Right renal pelvis (tissue), 4 donors: ENCODE data around the gene DLK1. TPM values are rescaled to one million over a fixed set of nuclear protein-coding genes. Genes with fewer than 3 reads are reported as not detected.

ENCODE experiments used
- DNase-seq, 4 donors: peaks; one replicate each; pipeline ENCODE4 v3.0.0-alpha.2; 2013; ENCODE audit warnings: low read depth in 4 of 4, low spot score in 3 of 4, missing footprints in 1 of 4
- polyA plus RNA-seq, 4 donors: library from polyadenylated mRNA; unstranded; fragments of 120-200 nt; gene quantifications; one replicate each; pipeline ENCODE4 v1.2.1, GENCODE V29; 2013; ENCODE audit not compliant: insufficient read length in 4 of 4

DLK1 gene
- polyA plus RNA-seq, 4 donors, result 5.1 to 23.7 (median 9.4) TPM

GRCh38 chr14:100775351-100775830 is 48.7 kb downstream of the DLK1 start:
- no peak for DNase-seq

DNA sequence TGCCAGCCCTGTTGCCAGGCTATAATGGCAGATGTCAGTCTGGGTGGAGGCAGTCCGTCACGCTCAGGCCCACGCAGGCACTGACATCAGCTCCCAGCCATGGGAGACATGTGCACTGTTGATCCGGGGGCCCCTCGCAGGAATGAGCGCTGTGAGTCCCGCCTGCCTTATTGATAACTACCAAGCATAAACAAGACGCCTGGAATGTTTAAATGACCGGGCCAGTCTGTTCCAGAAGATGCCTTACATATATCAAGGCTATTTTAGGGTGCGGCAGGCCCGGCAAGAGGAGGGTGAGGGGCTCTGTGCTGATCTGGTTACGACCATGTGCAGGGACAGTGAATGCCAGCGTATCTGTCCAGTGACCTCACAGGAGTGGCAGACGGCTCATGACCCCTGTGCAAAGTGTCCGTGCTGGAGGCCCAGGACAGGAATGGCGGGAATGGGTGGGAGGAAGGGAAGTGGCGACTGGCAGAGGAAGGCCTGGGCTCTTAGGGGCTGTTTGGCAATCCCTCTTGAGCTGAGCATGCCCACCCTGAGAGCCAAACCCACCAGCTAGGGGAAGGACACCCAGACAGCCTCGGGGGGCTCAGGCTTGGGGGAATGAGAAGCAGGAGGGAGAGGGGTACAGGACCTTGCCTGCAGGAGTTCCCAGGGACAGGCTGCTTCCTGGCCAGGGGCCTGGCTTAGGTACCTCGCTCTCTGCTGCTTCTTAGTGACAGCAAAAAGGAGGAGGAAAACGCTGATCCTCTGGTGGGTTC is 49.3 kb downstream of the DLK1 start:
- DNase-seq, result no peak

GRCh38 chr14:100776681-100777365 is 50.1 kb downstream of the DLK1 start:
- no peak for DNase-seq

DNA sequence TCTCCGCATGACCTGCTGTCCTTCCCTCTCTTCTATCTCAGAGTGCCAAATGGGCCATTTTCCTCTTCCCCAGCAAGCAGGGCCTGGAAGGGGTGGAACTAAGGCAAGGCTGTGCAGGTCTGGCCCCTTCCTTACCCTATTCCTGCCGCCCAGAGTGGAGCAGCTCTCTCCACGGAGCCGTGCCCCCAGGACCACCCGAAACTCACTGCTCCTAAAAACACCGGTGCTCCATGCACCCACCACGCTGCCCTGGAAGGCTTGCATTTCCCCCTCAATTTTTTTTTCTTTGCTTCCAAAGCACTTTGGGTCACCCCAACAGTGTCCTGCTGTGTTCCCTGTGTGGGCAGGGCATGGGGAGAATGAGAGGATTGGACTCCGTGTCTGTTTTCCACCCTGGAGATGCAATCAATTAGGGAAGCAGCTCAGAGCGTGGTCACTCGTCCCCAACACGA is 50.7 kb downstream of the DLK1 start:
- no peak for DNase-seq

- DNase-seq, result no peak
Observed at GRCh38 chr14:100777818-100778525, 51.3 kb downstream of the DLK1 start.

GRCh38 chr14:100778526-100778882 is 51.8 kb downstream of the DLK1 start:
- no peak for DNase-seq

DNA sequence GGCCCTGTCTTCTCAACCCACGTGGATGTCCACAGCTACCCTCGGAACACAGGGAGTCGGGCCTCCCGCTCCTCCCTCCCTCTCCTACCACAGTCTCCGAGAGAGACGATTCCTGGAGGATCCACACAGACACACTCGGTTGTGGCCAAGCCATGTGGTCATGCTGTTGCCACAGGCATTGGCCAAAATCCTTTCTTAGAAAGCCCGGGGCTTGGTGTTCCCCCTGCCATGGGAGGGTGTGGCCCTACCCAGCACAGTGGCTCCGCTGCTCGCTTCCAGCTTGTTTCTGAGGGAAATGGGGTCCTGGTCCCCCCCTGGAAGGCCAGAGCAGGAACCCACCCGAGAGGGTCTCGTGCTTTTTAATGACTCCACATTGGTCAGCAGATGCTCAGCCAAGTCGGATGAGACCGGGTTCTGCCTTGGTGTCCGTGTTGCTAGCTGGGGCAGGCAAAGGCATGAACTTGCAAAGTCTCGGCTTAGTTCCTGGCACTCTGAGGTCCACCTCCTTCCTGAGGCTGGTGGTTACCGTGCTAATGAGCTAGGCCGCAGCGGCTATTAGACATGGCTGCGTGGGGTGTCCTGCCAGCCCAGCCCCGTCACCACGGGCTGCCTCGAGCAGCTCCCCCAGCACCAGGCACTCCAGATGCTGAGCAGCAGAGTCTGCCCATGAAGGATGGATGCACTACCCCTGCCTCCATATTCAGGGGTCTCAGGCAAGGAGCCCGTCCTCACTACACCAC is 52.4 kb downstream of the DLK1 start:
- no peak for DNase-seq

DNA sequence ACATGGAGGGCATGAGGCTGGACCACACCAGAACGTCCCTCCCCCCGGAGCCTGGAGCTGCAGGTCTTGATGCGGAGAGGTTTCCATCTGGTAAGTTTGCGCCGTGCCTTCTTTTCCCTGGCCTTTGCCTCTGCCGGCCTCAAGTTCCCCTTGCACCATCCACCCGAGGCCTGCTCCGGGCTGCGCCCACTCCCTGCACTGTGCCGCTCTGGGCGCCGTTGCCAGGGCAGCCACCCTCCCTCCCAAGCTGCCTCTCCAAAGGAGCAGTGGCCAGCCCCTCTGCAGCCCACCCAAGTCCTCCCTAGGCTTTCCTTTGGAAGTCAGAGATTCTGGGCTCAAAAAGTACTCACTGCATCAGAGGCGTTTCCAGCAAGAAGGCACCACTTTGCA is 53.0 kb downstream of the DLK1 start:
- DNase-seq, result no peak

DNA sequence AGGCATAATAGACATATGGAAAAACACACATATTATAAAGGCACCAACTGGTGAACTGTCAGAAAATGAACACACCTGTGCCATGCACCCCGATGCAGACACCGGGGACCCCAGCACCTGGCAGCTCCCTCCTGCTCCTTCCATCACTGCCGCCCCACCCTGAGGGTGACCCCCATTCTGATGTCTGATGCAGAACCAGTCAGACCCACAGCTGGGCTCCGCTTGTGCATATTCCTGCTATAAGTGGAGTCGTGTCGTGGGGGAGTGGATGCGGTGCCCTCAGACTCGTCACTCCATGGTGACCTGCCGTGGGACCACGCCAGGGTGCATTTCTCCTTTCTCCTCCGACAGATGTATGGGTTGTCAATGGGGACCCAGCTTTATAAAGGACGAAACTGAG is 53.6 kb downstream of the DLK1 start:
- DNase-seq, result no peak

DNA sequence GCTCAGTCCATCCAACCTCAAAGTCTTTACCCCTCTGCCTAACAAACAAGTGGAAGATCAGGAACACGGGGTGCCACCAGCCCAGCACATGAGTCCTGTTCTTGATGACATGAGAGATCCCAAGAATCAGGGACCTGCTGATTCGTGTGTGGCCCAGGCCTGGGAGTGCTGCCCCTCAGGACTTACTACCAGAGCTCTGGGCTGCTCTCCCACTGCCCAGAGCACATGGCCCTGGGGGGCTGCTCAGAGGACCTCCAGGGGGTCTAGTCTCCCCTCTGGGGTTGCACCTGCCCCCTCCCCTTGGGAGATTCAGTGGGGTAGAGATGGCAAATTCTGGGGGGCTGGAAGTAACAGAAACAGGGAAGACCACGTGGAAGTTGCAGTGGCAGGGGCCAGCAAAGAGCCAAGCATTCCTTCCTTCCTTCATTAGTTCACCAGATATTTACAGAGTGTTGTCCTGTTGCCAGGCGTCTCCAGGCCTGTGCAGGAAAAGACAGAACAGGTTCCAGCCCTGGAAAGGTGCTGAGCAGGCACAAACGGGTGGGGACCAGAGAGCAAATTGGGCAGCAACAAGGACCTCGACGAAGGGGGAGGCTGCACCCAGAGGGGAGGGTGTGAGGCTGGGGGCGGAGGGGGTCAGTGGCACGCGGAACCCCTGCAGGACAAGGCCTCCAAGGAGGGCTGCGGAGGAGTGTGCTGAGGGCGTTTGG is 54.1 kb downstream of the DLK1 start:
- DNase-seq, result no peak

GRCh38 chr14:100781952-100782351 is 55.3 kb downstream of the DLK1 start:
- no peak for DNase-seq

GRCh38 chr14:100782516-100783320 is 56.0 kb downstream of the DLK1 start:
- DNase-seq, result no peak

DNA sequence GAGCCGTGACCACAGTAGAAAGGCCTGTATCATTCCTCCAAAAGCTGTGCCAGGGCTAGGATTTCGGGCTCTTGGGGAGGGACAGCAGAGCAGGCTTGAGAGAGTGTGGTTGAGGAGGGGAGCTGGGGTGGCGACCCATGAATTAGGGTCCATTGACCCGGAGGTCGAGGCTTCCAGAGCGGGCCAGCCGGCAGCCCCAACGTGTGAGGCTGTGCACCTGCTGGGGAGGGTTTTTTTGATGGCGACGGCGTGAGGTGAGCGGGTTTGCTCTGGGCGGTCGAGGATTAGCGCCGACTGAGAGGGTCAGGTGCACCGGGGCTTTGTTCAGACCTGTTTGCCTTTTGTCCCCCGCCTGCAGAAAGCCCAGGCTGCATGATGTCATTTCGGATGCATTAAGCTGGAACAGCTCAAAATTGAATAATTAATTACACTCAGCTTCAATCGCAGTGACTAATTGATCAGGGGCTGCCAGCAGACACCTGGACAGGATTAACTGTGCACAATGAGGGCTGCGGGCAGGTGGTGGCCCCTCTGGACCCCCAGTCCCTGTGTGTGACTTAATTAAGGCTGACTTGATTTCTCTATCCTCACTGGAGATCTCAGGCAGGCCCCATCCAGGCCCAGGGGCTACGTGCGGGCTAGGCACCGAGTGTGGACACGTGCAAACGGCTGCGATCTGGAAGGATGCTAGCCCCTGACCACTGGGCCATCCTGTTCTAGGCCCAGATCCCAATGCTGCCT is 57.1 kb downstream of the DLK1 start:
- no peak for DNase-seq

DNA sequence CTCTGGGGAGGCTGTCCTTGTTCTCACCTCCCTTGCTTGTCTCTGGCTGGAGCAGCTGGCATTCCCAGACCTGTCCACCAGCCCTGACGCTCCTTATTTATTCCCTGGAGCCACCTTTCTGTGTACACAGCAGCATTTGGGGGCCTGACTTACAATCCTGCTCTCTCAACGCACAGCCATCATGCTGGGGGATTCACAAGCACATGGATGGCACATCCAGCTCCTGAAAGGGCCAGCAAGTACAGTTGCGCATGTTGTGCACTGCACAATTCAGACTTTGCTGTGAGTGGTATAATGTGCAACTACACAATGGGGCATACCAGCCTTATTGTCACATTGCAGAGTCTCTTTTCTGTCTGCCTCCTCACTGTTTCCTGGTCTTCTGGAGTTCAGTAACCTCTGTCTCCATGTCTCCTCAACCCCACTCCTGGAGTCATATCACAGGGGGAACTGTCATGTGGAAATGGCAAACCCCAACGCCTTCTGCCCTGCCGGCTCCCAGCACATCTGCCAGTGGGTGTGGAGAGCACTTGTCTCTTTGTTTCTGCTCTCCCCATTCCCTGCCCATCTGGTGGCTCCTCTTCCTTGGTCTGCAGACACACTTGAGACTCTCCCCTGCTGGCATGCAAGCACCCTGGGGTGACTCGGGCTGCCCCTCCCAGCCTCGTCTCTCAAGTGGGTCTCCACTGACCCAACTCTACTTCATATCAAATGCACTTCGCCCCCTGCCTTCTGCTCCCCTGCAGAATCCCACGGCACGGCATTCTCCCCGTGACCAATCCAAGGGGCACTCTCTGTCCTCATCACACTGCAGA is 58.0 kb downstream of the DLK1 start:
- DNase-seq, result no peak

DNA sequence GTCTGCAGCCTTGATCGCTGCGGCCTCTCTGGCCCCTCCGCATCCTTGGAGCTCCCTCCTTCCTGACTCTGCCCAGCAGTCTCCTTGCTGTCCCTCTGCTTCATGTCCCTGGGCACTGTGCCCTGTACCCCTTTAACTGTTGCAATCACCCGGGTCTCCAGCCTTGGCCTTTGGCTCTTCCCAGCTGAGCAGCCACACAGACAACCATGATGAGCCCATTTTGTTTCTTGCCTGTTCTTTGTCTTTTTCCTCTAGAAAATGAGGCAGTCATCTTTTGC is 58.6 kb downstream of the DLK1 start:
- no peak for DNase-seq

DNA sequence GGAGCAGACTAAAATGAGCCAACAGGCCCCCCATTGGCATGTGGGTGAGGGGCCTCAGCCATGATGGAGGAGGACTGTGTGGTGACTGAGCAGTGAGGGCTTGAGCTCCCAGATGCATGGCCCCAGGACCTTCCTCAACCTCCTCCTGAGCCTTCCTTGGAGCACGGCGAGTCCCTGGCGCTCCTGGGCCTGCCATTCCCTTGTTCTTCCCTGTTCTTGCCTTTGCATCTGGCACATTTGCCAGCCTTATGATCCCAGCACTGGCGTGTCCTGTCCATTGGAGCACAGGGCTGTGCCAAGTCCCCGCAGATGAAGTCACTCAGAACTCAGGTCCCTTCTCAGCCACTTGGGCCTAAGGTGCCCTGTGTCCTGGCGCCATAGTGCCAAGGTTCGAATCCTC is 58.9 kb downstream of the DLK1 start:
- no peak for DNase-seq

DNA sequence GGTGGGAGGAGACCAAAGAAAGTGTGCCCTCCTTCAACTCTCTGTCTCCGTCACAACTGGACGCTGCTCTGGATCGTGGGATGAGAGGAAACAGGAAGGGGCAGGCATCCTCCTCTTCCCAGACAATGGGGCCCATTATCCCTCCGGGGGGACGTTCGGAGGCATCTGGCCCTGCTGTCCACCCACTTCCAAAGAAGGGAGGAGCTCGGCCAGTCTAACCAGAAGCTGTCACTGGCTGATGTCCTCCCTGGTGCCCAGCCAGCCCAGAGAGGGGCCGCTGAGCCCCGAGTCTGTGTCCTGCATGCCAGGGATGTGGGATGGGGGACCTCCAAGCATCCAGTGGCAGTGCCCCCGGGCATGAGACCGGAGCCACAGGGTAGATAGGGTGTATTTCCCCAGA is 59.4 kb downstream of the DLK1 start:
- no peak for DNase-seq

- DNase-seq, result no peak
Observed at GRCh38 chr14:100786576-100787219, 60.0 kb downstream of the DLK1 start.
